ENCODE measurements around the gene GPR84.

GRCh38 chr12:54398218-54398617 lies 33.9 kb upstream of the GPR84 start:
- TF ChIP-seq CTCF (IDR thresholded peaks at IDR 0.05; ENCODE audit: low read depth, low read length, poor library complexity, severe bottlenecking) (no peak), EZH2phosphoT487 (IDR thresholded peaks at IDR 0.05; ENCODE audit: borderline replicate concordance, low read length) (no peak)

All from DOHH2 (cell line).